GM18507 (cell line): Measurements from ENCODE around the gene MRPS34.
"Not testable (repeated sequence)": the region's sequence is repeated elsewhere in the genome, so short reads cannot be mapped to it uniquely, and the experiment has no call there.

ENCODE experiments used
- DNase-seq: peaks from one replicate; pipeline ENCODE4 v3.0.0; 2011; ENCODE audit warnings: low read depth; ENCODE audit not compliant: insufficient read length; ENCODE audit errors: extremely low spot score
- FAIRE-seq: peaks from 2 replicates; lab custom pipeline; 2011; peaks lifted over from hg19 to GRCh38; lab: Jason Lieb, UNC

The MRPS34 gene

DNA sequence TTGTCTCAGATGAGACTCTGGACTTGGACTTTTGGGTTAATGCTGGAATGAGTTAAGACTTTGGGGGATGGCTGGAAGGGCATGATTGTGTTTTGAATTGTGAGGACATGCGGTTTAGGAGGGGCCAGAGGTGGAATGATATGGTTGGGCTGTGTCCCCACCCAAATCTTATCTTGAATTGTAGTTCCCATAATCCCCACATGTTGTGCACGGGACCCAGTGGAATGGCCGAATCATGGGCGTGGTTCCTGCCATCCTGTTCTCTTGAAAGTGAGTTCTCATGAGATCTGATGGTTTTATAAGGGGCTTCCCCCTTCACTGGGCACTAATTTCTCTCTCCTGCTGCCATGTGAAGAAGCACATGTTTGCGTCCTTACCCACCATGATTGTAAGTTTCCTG is 26.3 kb upstream of the MRPS34 start:
- not testable (repeated sequence) for DNase-seq, FAIRE-seq

DNA sequence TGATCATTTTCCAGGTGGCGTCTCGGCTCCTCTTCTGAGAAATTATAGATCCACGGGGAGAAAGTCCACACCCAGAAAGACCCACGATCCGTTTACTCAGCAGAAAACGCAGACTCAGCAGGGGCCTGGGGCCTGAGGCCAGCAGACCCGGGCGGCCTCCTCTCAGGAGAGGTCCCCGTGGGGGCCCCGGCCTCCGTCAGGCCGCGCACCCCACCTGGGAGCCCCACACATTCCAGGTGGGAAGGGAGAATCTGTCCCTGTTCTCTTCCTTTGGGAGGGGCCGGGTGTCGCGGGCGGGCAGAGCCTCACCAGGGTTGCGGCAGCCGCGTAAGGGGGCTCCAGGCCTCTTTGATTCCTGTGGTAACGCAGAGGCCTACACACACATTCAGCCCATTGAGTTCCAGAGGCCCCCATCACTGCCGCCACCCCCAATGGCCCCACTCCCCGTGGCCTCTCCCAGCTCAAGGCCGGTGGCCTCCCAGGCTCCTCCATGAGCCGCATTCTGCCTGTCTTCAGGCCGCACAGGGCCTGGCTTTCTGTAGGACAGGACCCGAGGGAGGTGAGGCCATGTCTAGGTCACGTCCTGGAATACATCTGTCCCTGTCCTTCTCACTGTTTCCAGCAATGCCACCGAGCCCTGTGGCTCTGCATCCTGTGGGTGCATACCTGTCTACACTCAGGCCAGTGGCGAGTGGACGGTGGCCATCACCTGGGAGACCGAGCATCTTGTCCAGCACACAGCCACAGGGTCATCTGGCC is 22.2 kb upstream of the MRPS34 start:
- FAIRE-seq (no peak), DNase-seq (no peak)

DNA sequence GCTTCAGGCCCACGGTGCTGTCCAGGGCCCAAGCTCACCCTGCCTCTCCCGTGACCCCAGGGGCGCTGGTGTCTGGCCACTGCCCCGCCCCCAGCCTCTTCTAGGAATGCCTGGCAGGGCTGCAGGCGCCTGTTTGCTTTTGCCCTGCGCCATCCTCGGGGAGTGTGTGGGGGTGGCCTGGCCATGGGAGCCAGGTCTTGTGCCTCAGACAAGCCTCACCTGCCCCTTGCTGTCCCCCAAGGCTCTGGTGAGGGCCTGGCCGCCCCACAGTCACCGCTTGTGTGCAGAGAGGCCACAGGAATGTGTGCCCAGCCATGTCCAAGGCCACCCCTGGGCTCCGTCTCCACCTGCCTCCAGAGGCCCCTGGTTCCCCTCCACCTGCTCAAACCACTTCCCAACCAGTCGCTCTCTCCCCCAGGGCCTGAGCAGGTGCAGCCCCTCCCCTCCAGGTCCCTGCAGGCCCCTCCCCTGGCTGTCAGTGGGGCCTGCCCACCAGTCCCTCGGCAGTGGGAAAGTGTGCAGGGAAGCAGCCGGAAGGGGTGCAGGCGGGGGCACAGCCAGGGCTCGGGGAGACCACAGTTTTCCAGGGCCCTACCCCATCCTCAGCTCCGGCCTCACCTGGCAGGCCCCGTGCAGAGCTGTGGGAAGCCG is 21.4 kb upstream of the MRPS34 start:
- FAIRE-seq (no peak), DNase-seq (no peak)

DNA sequence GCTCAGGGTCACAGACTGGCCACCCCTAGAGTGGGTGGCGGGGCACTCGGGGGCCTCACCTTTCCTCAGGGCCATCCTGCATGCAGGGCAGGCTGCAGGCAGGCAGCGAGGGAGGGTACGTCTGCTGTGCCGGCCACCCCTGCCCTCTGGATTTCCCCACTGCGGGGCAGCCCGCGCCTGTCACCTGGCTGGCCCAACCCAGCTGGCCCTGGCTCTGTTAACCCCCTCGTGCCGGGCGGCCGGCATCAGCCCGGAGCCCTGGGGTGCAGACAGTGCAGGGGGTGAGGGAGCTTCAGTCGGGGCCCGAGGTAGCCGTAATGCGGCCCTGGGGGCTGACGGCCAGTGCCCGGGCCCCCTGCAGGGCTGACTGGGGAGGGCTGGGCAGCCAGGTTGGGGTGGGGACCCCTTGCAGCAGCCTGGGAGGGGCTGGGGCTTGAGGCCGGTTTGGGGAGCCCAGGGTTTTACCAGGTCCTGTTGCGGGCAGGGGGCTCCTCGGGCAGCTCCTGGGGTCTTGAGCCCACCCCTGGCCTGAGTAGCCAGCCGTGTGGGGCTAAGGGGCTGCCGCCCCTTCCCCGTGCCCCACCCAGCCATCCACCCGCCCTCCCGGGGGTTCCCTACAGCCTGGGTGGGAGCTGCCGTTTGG is 20.8 kb upstream of the MRPS34 start, which contains the start of gene IGFALS:
Gene IGFALS, minus strand, starts transcription at position 128 of the 643 bp plus-strand sequence. Its CDS starts 53 bp downstream, at position 75.
- DNase-seq (no peak), FAIRE-seq (no peak)

DNA sequence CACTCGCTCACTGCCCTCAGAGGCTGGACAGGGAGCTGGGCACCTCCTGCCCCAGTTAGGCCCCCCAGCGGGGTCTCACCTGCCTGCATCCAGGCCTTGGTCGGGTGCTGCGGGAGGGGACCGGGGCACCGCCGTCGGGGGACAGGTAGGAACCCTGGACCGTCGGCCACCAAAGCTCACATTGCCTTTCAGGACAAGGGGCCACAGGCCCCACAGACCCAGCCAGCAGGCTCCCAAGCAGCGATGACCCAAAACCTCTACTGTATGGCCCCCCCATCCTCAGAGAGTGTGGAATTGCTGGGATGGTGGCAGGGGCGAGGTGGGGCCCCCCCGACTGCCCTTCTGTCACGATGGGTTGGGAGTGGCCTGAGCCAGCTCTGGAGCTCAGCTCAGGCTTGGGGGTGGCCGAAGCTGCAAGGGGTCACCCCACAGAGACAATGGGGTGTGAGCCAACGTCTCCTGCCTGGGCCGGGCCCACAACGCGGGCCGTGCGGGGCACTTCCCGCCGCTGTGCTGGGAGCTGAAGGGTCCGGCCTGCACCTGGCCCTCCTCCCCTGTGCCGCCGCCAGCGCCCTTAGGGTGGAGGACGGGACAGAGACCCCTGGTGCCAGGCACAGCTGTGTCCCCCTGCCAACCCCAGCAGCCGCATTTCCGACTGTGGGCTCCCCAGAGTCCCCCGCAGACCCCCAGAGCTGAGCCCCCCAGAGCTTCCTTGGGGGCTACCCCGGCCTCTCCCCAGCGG is 20.1 kb upstream of the MRPS34 start:
- DNase-seq (no peak), FAIRE-seq (no peak)

DNA sequence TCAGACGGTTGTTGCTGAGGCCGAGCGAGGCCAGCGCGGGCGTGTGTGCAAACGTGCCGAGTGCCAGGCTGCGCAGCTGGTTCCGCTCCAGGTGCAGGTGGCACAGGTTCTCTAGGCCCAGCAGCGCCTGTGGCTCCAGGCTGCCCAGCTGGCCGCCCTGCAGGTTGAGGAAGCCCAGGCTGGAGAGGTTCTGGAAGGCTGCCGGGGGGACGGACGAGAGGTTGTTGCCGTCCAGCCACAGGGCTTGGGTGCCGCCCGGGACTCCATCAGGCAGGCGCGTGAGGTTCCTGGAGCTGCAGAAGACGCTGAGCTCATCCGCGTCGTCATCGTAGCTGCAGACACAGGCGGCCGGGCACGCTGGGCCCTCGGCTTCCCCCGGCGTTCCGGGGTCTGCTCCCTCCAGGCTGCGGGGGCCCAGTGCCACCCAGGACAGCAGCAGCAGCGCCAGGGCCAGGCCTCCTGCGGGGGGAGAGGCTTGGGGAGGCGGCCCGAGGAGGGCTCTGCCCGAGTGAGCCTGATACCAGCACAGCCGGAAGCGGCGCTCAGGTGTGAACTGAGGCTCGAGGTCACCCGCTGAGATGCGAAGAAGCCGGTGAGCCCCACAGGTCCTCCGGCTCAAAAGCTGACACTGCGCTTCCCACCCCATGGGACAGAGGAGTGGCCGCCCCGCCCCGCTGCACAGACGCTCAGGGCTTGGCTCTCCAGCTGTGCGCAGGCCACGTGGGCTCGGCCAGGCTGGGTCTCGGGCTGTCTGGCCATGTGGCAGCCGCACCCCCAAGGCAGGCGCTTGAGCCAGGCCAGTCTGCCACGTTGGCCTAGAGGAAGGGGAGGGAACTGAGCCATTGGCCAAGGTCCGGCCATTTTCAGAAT is 19.2 kb upstream of the MRPS34 start:
- FAIRE-seq (no peak), DNase-seq (no peak)

DNA sequence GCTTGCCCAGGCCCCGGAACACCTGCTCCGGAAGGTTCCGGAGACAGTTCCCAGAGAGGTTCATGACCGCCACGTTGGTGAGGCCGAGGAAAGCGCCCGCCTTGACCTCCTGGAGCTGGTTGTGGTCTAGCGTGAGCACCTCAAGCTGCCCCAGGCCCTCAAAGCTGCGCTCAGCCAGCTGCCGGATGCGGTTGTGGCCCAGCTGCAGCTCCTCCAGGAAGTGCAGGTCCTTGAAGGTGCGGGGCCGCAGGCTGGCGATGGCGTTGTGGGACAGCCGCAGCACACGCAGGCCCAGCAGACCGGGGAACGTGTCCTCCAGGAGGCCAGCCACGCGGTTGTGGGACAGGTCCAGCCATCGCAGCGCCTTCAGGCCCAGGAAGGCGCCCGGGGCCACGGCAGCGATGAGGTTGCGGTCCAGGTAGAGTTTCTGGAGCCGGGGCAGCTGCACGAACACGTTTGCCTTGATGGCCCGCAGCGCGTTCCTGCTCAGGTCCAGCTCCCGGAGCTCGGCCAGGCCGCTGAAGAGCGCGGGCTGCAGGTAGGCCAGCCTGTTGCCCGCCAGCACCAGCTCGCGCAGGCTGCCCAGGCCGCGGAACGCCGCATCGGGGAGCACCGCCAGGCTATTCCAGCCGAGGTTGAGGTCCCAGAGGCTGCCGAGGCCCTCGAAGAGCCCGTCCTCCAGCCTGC is 18.5 kb upstream of the MRPS34 start:
- no peak for DNase-seq
- FAIRE-seq, result no peak

DNA sequence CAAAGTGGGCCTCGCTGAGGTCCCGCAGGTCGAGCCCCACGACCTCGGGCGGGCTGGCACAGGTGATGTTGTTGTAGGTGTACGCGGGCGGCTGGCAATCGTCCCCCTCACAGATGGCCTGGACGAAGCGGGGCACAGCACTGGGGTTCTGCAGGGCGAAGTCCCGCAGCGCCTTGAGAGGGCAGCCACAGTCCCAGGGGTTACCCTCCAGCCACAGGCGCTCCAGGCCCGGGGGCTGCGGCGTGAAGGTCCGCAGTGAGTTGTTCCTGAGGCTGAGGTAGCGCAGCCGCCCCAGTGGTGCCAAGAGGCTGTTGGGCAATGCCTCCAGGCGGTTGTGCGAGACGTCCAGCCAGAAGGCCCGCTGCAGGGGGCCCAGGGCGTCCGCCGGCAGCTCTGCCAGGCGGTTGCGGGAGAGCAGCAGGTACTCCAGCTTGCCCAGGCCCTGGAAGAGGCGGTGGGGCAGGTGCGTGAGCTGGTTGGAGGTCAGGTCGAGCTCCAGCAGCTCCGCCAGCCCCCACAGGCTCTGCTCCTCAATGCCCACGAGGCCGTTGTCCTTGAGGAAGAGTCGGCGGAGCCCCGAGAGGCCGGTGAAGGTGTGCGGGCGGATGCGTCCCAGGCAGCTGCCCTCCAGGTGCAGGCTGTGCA is 17.8 kb upstream of the MRPS34 start:
- FAIRE-seq, result no peak
- DNase-seq, result no peak

DNA sequence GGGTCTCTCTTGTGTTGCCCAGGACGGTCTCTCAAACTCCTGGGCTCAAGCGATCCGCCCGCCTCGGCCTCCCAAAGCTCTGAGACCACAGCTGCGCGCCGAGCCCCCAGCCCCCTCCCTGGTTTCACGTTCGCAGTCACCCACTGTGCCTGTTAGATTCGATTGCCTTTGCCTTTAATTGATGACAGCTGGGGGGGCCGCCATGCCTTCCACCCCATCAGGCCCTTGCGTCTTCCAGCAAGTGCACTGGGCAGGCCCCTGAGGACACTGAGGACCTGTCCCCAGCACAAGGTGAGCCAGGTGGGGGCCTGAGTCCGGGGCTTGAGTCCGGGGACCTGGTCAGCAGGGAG is 17.3 kb upstream of the MRPS34 start:
- no peak for FAIRE-seq
- DNase-seq, result no peak

DNA sequence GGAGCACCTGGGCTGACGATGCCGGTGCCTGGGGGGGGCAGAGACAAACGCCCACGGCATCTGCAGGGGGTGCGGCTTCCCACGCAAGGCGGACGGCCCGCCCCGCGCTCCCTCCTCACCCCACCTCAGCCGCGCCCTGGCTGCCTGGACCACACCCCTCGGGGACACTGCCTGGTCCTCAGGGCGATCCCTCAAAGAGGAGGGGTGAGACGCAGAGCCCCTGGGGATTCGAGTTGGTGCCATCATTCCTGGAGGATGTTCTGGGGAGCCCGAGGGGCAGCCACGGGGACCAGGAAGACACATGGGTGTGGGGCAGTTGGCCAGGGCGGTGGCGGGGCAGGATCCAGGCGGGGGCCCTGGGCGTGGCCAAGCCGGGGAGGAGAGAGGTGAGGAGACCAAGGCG is 16.7 kb upstream of the MRPS34 start:
- DNase-seq, result no peak
- no peak for FAIRE-seq

DNA sequence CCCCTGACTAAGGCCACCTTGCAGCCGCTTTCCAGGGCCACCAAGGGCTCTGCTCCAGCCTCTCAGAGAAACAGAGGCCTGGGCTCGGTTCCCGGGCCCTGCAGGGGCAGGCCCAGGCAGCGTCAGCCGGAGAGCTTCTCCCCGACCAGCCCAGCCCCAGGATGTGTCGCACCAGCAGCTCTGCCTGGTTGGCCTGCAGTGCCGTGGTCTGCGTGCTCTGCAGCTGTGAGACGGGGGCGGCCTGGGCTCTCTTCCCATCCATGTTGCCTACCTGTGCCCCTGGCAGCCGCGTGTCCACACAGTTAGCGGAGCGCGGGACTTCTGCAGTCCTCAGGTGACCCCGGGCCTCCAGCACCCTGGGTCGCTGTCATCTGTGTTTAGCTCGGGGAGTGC is 15.8 kb upstream of the MRPS34 start:
- no peak for FAIRE-seq
- DNase-seq, result no peak

DNA sequence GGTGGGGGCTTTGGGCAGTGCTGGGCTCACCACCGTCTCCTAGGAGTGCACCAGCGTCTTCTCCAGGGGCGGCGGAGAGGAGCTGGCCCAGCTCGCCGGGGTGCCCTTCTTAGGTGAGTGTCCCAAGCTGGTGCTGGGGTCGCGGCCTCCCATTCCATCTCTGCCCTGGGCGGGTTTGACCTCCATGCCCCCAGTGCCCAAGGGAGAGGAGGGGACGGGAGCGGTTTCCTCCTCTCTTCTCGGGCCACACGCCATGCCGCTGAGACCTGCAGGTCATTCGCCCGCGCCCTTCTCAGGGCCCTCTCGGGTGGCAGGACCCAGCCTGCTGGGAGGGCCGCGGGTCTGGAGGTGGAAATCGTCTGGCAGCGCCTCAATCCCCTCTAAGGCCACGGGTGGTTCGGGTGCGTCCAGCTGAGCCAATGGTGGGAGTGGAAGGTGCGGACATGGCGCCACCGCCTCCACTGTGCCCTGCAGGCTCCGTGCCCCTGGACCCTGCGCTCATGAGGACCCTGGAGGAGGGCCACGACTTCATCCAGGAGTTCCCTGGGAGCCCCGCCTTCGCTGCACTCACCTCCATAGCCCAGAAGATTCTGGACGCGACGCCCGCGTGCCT is 15.3 kb upstream of the MRPS34 start:
- DNase-seq (no peak), FAIRE-seq (no peak)

DNA sequence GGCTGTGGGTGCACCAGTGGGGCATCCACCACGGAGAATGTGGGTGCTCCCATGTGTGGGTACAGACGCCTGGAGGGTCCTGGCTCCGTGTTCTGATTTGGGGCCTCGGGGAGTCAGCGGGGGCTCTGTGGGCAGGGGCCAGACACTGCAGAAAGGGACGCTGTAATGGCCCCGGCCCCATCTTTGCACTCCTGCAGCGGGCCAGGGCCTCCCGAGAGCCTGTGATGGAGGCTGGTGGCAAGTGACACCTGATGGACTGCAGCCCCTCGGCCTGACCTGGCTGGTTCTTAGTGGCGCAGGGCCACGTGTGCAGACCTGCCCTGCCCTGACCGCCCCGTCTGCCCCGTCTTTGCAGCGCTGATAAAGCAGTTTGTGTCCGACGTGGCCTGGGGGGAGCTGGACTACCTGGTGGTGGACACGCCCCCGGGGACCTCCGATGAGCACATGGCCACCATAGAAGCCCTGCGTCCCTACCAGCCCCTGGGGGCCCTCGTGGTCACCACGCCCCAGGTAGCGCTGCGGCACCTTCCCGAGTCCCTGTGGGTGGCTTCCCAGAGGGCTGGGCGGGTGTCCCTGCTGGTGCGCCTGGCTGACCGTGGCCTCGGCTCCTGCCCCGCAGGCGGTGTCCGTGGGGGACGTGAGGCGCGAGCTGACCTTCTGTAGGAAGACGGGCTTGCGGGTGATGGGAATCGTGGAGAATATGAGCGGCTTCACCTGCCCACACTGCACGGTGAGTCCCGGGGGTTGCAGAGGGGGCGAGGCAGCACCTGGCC is 14.6 kb upstream of the MRPS34 start:
- FAIRE-seq, result no peak

DNA sequence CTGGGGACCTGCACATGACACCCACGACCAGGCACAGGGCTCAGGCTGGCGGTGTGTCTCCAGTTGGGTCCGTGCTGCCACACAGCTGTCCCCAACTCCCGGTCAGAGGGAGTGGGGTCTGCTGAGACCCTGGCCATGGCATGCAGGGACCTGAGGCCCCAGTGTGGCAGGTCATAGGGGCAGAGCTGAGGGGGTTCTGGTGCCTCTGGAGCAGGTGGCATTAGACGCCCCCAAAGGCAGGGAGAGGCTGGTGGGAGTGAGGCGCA is 14.1 kb upstream of the MRPS34 start:
- DNase-seq (no peak), FAIRE-seq (no peak)

More for the DNA sequence above, 14.6 kb upstream of the MRPS34 start:
- DNase-seq, result no peak

DNA sequence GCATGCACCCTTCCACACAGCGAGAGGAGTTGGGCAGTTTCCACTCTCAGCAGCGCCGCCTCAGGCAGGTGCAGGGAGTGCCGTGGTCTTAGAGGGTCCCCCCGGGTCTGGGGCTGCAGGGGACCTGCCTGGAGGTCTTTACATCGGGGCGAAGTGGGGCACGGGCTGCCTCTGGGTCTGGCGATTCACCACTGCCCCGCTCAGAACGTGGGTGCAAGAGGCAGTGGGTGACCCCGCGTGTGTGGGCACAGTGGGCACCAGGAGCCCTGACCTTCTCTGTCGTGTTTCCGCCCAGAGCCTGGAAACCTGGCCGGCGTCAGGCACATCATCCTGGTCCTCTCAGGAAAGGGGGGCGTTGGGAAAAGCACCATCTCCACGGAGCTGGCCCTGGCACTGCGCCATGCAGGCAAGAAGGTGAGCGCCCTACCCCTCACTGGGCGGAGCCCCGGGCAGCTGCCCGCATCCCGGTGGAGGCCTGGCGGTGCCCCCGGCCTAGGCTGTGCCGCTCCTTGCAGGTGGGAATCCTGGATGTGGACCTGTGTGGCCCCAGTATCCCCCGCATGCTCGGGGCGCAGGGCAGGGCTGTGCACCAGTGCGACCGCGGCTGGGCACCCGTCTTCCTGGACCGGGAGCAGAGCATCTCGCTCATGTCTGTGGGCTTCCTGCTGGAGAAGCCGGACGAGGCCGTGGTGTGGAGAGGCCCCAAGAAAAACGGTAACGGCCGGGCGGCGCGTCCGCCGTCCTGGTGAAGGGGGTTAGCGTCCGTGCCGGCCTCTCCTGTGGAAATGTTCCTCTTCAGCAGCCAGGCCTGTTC is 13.5 kb upstream of the MRPS34 start:
- no peak for DNase-seq
- no peak for FAIRE-seq

DNA sequence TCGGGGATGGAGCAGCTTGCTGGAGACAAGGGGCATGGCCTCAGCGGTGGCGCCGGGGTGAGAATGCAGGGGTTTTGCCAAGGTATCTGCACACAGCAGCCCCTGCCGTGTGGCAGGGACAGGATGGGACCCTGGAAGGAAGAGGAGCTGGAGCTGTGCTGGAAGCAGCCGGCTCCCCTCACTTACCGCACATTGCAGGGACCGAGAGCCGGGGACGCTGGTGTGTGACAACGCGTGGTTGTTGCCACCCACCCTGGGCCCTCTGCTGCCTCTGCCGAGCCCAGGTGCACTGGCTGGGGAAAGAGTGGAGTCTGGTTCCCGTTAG is 12.9 kb upstream of the MRPS34 start:
- no peak for FAIRE-seq
- DNase-seq, result no peak
